ENCODE measurements around the gene ZMIZ1.

The ZMIZ1 gene

GRCh38 chr10:79243181-79244067, 174.7 kb downstream of the ZMIZ1 start:
- DNase-seq (ENCODE audit: low read depth in 1 of 2, low spot score in 1 of 2): peak in 1 of 2 donors; percentile 35

GRCh38 chr10:79244068-79244442, 175.3 kb downstream of the ZMIZ1 start:
- DNase-seq (ENCODE audit: low read depth in 1 of 2, low spot score in 1 of 2): no peak

GRCh38 chr10:79244841-79245504, 176.2 kb downstream of the ZMIZ1 start:
- no peak for DNase-seq (ENCODE audit: low read depth in 1 of 2, low spot score in 1 of 2)

GRCh38 chr10:79245539-79246208, 176.9 kb downstream of the ZMIZ1 start:
- no peak for DNase-seq (ENCODE audit: low read depth in 1 of 2, low spot score in 1 of 2)

- DNase-seq (ENCODE audit: low read depth in 1 of 2, low spot score in 1 of 2): no peak
These were observed 177.4 kb downstream of the ZMIZ1 start for GRCh38 chr10:79246209-79246581.

- no peak for DNase-seq (ENCODE audit: low read depth in 1 of 2, low spot score in 1 of 2)
These were observed 178.0 kb downstream of the ZMIZ1 start for GRCh38 chr10:79246606-79247275.

GRCh38 chr10:79247373-79248137, 178.8 kb downstream of the ZMIZ1 start:
- no peak for DNase-seq (ENCODE audit: low read depth in 1 of 2, low spot score in 1 of 2)

- DNase-seq (ENCODE audit: low read depth in 1 of 2, low spot score in 1 of 2): no peak
These were observed 179.8 kb downstream of the ZMIZ1 start for GRCh38 chr10:79248341-79249185.

- no peak for DNase-seq (ENCODE audit: low read depth in 1 of 2, low spot score in 1 of 2)
These were observed 180.7 kb downstream of the ZMIZ1 start for GRCh38 chr10:79249186-79250121.

GRCh38 chr10:79250259-79250658, 181.5 kb downstream of the ZMIZ1 start:
- no peak for DNase-seq (ENCODE audit: low read depth in 1 of 2, low spot score in 1 of 2)

GRCh38 chr10:79252450-79252849, 183.7 kb downstream of the ZMIZ1 start:
- DNase-seq (ENCODE audit: low read depth in 1 of 2, low spot score in 1 of 2): no peak

GRCh38 chr10:79252971-79253370, 184.2 kb downstream of the ZMIZ1 start:
- no peak for DNase-seq (ENCODE audit: low read depth in 1 of 2, low spot score in 1 of 2)

GRCh38 chr10:79253704-79254103, 184.9 kb downstream of the ZMIZ1 start:
- DNase-seq (ENCODE audit: low read depth in 1 of 2, low spot score in 1 of 2): no peak

- DNase-seq (ENCODE audit: low read depth in 1 of 2, low spot score in 1 of 2): no peak
These were observed 185.7 kb downstream of the ZMIZ1 start for GRCh38 chr10:79254333-79255006.

GRCh38 chr10:79255007-79255507, 186.3 kb downstream of the ZMIZ1 start:
- no peak for DNase-seq (ENCODE audit: low read depth in 1 of 2, low spot score in 1 of 2)

GRCh38 chr10:79256264-79256806, 187.6 kb downstream of the ZMIZ1 start:
- no peak for DNase-seq (ENCODE audit: low read depth in 1 of 2, low spot score in 1 of 2)

GRCh38 chr10:79258894-79259293, 190.1 kb downstream of the ZMIZ1 start:
- no peak for DNase-seq (ENCODE audit: low read depth in 1 of 2, low spot score in 1 of 2)

GRCh38 chr10:79259834-79260233, 191.1 kb downstream of the ZMIZ1 start:
- no peak for DNase-seq (ENCODE audit: low read depth in 1 of 2, low spot score in 1 of 2)
